SH-SY5Y (cell line): ENCODE results near the gene NOA1.

Experiments used
- GATA2 ChIP-seq: IDR thresholded peaks from 2 replicates; pipeline ENCODE4 v1.6.1; 2011; ENCODE audit warnings: mild to moderate bottlenecking, low read depth, low read length
- GATA3 ChIP-seq: IDR thresholded peaks from 2 replicates; pipeline ENCODE4 v1.6.1; 2011; ENCODE audit warnings: low read depth, mild to moderate bottlenecking, low read length, moderate library complexity

Gene NOA1

DNA sequence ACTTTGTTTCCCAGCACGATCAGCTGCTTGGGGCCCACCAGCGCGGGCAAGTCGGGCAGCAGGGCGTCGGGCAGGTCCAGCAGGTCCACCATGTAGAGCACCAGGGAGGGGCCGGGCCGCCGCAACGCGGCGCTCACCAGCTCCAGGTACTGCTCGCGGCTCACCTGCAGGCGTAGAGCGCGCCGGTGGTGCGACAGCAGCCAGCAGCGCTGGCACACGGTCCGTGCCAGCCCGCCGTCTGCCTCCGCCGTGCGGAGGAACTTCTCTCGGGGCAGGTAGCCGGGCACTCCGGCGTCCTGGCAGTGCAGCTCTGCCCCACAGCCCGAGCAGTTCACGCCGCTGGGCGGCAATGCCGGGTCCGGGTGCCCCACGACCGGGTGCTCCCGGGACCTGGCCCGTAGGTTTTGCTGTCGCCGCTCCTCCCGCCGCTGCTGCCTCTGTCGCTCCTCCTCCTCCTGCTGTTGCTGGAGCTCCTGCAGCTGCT is 527 bp downstream of the NOA1 start:
- TF ChIP-seq GATA3: no peak
- no peak for TF ChIP-seq GATA2

DNA sequence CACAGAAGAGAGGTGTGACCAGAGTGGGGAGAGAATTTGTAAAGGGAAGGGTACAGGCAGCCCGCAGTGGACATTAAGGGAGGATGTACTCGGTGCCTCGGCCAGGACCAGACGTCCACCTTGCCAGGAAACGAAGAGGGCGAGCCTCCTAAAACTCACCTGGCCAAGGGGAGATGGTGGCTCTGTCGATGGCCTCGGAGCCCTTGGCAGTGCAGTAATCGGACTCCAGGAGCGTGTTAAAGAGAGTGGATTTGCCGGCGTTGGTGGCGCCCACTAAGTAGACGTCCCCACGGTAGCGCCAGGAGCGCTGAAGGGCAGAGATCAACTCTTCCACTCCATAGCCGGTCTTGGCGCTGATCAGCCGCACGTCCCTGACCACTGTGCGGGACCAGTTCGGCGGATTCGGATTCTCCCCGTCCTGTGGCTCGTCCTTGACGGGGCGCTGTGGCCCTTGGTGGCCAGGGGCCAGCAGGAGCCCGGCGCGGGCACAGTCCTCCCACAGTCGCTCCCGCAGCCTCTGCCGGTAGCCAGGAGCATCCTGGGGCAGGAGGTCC is 1.0 kb downstream of the NOA1 start:
- TF ChIP-seq GATA3 (no peak), GATA2 (no peak)

DNA sequence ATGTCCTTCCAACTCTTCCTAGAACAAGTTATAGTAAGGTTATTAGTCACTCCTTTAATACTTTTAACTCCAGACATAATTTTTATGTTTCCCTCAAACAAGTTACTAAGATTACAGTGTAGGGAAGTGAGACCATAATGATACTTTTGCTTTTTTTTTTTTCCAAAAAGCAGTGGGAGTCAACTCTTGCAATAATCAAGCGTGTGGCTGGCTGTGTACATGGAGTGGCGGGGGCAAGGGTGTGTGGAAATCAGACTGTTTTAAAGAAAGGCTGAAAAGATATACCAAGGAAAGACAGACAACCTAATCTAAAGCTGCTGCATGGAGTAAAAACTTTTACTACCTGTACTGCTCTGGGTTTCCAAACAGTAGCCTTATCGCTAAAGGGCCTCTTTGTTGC is 4.1 kb downstream of the NOA1 start:
- TF ChIP-seq GATA3 (no peak), GATA2 (no peak)

DNA sequence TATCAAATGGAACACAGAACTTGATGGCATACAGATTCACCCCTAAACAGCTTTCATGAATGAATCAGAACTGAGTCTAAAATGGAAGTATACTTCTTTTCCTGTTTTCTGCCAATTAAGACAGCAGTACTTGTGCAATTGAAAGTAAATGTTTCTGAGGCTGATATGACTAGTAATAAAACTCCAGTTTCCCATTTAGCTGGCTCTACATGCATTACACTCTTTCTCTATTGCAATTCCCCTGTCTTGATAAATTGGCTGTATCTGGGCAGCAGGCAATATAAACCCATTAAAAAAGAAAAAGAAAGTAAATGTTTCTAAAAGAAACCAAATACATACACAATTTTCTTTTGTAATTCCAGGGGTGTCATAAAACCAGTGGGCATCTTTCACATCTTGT is 4.6 kb downstream of the NOA1 start:
- TF ChIP-seq GATA2 (no peak), GATA3 (no peak)

DNA sequence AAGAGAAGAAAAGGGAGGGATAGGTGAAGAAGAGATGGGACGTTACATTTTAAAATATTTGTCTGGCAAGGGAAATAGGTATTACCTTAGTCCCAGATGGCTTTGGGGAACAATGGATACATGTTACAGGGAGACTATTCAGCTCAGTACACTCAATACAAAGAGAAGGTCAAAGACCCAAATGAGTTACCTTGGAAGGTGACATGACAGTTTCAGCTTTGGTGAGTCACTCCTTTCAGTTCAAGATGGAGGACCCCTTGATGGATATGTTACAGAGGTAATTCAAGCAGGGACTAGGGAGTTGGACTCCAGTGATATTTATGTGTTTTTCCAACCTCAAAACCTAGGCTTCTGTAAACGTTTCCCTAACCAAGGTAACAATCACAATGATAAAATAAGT is 5.0 kb downstream of the NOA1 start:
- TF ChIP-seq GATA2 (no peak), GATA3 (no peak)

DNA sequence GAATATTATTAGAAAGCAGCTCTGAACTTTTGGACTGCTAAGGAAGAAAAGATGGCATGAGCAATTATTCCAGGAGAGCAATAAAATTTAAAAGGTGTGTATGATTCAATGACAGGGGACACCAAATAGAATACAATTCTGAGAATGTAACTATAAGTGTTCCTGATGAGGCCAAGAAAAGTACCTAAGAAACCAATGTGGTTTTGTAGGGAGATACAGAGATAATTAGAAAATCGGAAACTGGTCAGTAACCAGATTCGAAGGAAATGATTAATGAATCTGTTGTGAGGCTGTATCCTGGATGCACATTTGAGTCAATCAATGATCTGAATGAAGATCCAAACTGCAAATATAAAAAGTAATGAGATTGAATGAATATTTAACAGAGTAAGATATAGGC is 6.0 kb downstream of the NOA1 start:
- TF ChIP-seq GATA2: no peak
- TF ChIP-seq GATA3: no peak

DNA sequence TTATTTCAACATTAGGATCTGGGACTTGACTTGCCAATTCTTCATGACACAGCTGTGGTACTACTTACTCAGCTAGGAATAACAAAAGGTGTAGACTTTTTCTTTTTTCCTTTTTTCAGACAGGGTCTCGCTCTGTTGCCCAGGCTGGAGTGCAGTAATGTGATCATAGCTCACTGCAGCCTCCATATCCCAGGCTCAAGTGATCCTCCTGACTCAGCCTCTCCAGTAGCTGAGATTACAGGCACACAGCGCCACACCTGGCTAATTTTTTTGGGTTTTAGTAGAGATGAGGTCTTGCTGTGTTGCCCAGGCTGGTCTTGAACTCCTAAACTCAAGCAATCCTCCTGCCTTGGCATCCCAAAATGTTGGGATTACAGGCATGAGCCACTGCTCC is 16.3 kb downstream of the NOA1 start:
- TF ChIP-seq GATA3 (no peak), GATA2 (no peak)

DNA sequence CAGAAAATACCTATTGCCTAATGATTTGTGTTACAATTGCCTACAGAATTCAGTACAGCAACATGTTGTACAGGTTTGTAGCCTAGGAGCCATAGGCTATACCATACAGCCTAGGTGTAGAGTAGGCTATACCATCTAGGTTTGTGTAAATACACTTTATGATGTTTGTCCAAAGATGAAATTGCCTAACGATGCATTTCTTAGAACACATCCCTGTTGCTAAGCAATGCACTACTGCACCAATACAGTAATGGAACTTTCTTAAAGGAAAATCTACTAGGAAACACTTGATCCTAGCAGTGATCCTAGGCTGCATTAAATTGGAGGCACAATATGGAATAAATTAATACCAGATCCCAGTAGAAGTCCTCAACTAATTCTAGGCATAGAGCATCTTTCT is 18.3 kb downstream of the NOA1 start:
- TF ChIP-seq GATA3 (no peak), GATA2 (no peak)

DNA sequence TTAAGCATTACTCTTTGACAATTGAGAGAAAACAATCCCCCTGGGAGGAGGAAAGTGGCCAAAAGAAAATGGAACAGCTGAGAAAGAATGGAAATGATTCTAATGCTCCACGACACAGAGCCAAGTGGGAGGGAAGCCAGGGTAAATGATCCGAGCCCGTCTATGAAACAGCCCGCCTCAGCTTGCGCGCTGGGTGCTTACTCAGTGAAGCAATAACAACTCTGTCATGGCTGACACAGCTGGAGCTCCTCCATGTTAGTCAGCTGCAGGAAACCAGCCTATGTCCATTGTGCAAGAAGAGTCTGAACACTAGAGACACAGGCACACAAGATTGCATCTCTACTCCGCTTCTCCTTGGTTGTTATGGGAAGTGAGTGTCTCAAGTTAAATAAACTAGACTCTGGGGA is 19.3 kb downstream of the NOA1 start:
- TF ChIP-seq GATA3 (no peak), GATA2 (no peak)

DNA sequence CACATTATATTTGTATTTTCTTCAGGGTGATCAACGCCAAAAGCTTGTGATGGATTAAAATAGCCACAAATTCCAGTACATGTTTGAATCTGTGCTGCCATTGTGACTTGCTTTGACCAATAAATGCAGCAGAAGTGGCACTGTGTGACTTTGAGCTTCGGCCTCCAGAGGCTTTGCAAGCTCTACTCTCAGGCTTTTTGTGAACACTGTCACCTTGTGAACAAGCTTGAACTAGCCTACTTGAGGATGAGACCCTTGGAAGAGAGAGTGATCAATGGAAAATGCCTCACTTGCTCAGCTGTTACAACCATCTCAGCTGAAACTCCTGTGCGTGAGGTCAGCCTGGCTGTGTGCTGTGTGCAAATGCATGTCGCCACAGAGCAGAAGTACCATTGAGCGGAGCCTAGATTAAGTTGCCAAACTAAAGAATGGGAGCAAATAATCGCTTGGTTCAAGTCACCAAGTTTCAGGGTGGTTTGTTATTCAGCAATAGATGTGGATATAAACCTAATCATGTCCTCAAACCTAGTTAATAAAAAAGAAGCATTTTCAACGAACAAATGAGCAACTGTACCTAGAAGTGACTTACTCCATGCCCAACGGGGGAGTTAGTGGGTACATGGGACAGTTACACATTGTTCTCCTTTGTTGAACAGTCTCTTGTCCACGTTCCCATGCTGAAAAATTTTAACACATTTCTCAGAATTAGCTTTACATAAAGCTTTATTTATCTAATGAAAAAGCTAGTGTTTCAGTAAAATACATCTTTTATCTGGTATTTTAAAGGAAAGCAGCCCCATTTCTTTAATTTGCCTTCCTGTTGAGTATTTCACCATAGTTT is 23.5 kb downstream of the NOA1 start:
- TF ChIP-seq GATA3 (no peak), GATA2 (no peak)

DNA sequence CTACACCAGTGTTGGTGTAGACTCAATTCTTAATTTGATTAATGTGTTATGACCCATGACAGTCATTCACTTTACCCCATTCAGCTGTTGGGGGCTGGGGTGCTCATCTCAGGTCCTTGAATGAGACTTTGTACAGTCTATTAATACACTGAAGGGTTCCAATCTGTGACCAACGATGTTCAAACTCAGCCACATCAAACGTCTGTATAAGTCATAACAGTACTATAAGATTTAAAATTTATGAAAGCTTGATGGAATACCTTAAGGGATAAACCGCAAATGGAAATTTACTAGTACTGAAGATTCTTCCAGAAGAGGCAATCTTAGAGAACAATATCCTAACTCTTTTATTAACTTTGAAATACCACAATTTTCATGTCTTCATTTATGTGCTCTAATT is 36.0 kb downstream of the NOA1 start:
- no peak for TF ChIP-seq GATA2
- no peak for TF ChIP-seq GATA3

DNA sequence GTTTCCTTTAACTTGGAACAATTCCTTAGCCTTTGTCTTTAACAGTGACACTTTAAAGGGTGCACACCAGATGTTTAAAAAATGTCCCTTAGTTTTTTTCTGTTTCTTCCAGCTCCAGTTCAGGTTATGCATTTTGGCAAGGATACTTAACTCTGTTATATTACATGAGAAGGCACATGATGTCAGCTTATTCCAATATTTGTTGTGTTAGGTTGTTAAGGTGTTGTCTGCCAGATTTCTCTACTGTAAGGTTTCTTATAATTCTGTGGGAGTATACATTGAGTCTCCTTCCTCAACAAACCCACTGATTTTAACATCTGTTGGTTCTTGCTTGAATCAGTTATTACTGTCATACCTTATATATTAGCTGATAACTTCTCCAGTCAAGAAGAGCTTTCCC is 36.4 kb downstream of the NOA1 start:
- TF ChIP-seq GATA3: no peak
- TF ChIP-seq GATA2: no peak

DNA sequence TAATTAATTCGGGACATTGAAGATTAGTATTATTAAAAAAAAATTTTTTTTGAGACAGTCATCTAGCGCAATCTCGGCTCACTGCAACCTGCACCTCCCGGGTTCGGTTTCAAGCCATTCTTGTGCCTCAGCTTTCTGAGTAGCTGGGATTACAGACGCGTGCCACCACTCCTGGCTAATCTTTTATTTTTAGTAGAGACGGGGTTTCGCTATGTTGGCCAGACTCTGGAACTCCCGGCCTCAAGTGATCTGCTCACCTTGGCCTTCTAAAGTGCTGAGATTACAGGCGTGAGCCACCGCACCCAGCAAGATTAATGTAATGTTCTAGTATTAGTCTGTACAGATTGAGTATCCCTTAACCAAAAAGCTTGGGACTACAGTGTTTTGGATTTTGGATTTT is 37.0 kb downstream of the NOA1 start:
- no peak for TF ChIP-seq GATA2
- no peak for TF ChIP-seq GATA3

DNA sequence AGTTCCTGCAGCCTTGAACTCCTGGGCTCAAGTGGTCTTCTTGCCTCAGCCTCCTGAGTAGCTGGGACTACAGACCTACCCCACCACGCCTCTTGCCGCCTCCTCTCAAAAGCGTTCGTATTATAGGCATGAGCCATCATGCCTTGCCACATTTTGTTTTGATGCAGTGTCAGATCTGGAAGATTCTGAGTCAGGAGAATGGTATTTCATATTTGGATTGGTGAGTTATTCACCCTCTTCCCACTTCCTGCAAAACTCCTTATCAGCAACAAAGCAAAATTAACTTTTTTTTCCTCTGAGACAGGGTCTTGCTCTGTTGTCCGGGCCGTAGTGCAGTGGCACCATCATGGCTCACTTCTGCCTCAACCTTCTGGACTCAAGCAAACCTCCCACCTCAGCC is 40.1 kb downstream of the NOA1 start:
- TF ChIP-seq GATA2 (no peak), GATA3 (no peak)

DNA sequence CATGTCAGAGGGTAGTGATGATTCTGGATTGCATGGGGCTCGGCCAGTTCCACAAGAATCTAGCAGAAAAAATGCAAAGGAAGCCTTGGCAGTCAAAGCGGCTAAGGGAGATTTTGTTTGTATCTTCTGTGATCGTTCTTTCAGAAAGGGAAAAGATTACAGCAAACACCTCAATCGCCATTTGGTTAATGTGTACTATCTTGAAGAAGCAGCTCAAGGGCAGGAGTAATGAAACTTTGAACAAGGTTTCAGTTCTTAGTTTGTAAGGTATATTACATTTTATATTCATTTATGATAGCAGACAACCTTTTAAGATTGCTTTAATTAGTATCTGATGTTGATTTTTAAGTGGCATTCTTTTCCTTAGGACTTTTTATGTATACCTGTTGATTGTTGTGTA is 45.5 kb downstream of the NOA1 start:
- TF ChIP-seq GATA2 (no peak), GATA3 (no peak)

DNA sequence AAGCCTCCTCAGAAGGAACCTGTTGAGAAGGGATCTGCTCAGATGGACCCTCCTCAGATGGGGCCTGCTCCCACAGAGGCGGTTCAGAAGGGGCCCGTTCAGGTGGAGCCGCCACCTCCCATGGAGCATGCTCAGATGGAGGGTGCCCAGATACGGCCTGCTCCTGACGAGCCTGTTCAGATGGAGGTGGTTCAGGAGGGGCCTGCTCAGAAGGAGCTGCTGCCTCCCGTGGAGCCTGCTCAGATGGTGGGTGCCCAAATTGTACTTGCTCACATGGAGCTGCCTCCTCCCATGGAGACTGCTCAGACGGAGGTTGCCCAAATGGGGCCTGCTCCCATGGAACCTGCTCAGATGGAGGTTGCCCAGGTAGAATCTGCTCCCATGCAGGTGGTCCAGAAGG is 46.8 kb downstream of the NOA1 start:
- TF ChIP-seq GATA2 (no peak), GATA3 (no peak)

DNA sequence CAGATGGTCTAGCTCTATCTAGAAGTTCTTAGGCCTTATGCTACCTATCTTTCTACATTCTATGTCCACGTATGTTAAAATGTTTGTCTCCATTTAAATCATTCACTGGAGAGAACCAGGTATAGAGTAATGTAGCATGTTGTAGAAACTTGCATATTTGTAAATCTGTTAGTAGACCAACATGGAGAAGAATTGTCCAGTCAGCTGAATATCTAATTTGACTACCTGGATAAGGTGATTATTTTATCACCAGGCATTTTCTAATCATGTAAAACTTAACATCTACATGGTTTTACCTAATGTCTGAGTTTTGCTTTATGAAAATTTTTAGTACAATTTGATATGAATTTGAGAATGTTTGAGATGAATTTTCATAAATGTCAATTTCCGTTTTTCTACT is 50.2 kb downstream of the NOA1 start:
- TF ChIP-seq GATA2: no peak
- no peak for TF ChIP-seq GATA3

DNA sequence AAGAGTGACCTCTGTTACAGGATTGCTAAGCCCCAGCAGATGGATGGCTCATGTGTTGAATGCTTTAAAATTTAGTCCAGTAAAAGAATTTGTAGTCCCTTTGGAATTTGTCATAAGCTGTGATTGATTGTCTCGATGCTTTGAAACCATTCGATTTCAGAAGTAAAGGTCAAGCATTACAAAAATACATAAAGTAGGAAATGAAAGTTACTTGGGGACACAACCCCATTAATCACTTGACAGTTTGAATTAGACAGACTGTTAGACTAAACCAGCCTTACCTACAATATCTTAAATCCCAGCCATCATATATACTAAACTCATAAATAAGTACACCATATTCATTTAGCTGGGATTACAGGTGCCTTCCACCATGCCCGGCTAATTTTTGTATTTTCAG is 63.1 kb downstream of the NOA1 start:
- TF ChIP-seq GATA2 (no peak), GATA3 (no peak)
